Measurements from ENCODE around the gene STXBP6.
"Not testable (repeated sequence)": the region's sequence is repeated elsewhere in the genome, so short reads cannot be mapped to it uniquely, and the experiment has no call there.

Gene STXBP6

GRCh38 chr14:24938593-24938992, 111.4 kb downstream of the STXBP6 start:
- no peak overlapping the region for H3K4me3 ChIP-seq (ENCODE audit: low read depth, low read length)
- no peak for DNase-seq (ENCODE audit: low read depth, low spot score)
- TF ChIP-seq CTCF (IDR thresholded peaks at IDR 0.05; ENCODE audit: low read depth, low read length), result no peak
- in situ Hi-C loops (cut with HindIII; ENCODE audit: low sequenced_read_pairs), result no loop called here

- TF ChIP-seq CTCF (IDR thresholded peaks at IDR 0.05; ENCODE audit: low read depth, low read length), result no peak
- H3K4me3 ChIP-seq (ENCODE audit: low read depth, low read length), result no peak overlapping the region
- in situ Hi-C loops (cut with HindIII; ENCODE audit: low sequenced_read_pairs), result no loop called here
- DNase-seq (ENCODE audit: low read depth, low spot score), result no peak
Observed at GRCh38 chr14:24937300-24937699, 112.6 kb downstream of the STXBP6 start.

- H3K4me3 ChIP-seq (ENCODE audit: low read depth, low read length); DNase-seq (ENCODE audit: low read depth, low spot score); in situ Hi-C loops (cut with HindIII; ENCODE audit: low sequenced_read_pairs): not testable (repeated sequence)
Observed at GRCh38 chr14:24936773-24937172, 113.2 kb downstream of the STXBP6 start.

- in situ Hi-C loops (cut with HindIII; ENCODE audit: low sequenced_read_pairs), result no loop called here
- DNase-seq (ENCODE audit: low read depth, low spot score), result no peak
Observed at GRCh38 chr14:24935796-24936195, 114.2 kb downstream of the STXBP6 start.

GRCh38 chr14:24928386-24928900, 121.5 kb downstream of the STXBP6 start:
- no peak for TF ChIP-seq CTCF (IDR thresholded peaks at IDR 0.05; ENCODE audit: low read depth, low read length)
- in situ Hi-C loops (cut with HindIII; ENCODE audit: low sequenced_read_pairs), result no loop called here

More at GRCh38 chr14:24935796-24936195, 114.2 kb downstream of the STXBP6 start:
- no peak overlapping the region for H3K4me3 ChIP-seq (ENCODE audit: low read depth, low read length)
- TF ChIP-seq CTCF (IDR thresholded peaks at IDR 0.05; ENCODE audit: low read depth, low read length), result no peak

GRCh38 chr14:24927809-24928208, 122.1 kb downstream of the STXBP6 start:
- no peak for DNase-seq (ENCODE audit: low read depth, low spot score)
- H3K4me3 ChIP-seq (ENCODE audit: low read depth, low read length), result no peak overlapping the region
- in situ Hi-C loops (cut with HindIII; ENCODE audit: low sequenced_read_pairs), result no loop called here
- TF ChIP-seq CTCF (IDR thresholded peaks at IDR 0.05; ENCODE audit: low read depth, low read length), result no peak

More at GRCh38 chr14:24928386-24928900, 121.5 kb downstream of the STXBP6 start:
- H3K4me3 ChIP-seq (ENCODE audit: low read depth, low read length), result no peak overlapping the region
- DNase-seq (ENCODE audit: low read depth, low spot score), result no peak

- no peak overlapping the region for H3K4me3 ChIP-seq (ENCODE audit: low read depth, low read length)
- in situ Hi-C loops (cut with HindIII; ENCODE audit: low sequenced_read_pairs), result no loop called here
- no peak for DNase-seq (ENCODE audit: low read depth, low spot score)
- no peak for TF ChIP-seq CTCF (IDR thresholded peaks at IDR 0.05; ENCODE audit: low read depth, low read length)
Observed at GRCh38 chr14:24925771-24926374, 124.1 kb downstream of the STXBP6 start.

Measured in astrocyte of the spinal cord (primary cell).